ENCODE data around the gene STAG1. TPM values are rescaled to one million over a fixed set of nuclear protein-coding genes. Genes with fewer than 3 reads are reported as not detected.

The STAG1 gene
- total and polyA plus RNA-seq, 4 donors = 4.6 to 28.0 (median 16.6) TPM

DNA sequence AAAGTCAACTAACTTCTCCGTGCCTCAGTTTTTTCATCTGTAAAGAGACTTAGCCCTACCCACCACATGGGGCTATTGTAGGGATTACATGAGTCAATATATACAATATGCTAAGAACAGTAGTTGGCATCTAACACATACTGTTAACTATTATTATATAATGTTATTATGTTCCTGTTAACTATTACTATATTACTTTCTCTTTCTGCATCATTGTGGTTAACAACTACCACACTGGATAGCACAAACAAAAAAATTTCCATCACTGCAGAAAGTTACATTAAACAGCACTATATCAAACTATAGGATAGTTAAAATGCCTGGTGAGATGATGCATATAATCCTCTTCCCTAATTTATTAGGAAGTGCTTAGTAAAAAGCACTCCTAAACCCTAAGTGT is 23.7 kb downstream of the STAG1 start:
- Histone ChIP-seq H3K9me3 (ENCODE audit: control insufficient read depth in 4 of 4, low read length in 3 of 4) (no peaks in the 10 kb centered on the region), H3K9ac (ENCODE audit: low read depth in 1 of 2, low read length in 2 of 2) (no peak overlapping the region), H3K4me3 (ENCODE audit: low read depth in 1 of 3, low read length in 3 of 3) (no peak overlapping the region), H3K36me3 (ENCODE audit: control insufficient read depth in 4 of 4, insufficient read depth in 3 of 4, low read depth in 1 of 4, low read length in 3 of 4) (no peaks in the 10 kb centered on the region), H3K4me1 (ENCODE audit: control insufficient read depth in 4 of 4, insufficient read depth in 4 of 4, low read length in 3 of 4) (peaks cover 0 to 23% (median 10%) of the 10 kb centered on the region in 4 donors), H3K27ac (ENCODE audit: low read depth in 1 of 2, low read length in 2 of 2) (no peak overlapping the region), H3K27me3 (ENCODE audit: control insufficient read depth in 4 of 4, insufficient read depth in 4 of 4, low read length in 3 of 4) (no peaks in the 10 kb centered on the region)
- no peak for TF ChIP-seq FOXA2 (IDR thresholded peaks at IDR 0.05)
- no peak for TF ChIP-seq TAF1 (conservative IDR thresholded peaks at IDR 0.05)
- TF ChIP-seq HNF4A (conservative IDR thresholded peaks at IDR 0.05) = no peak
- TF ChIP-seq RXRA (IDR thresholded peaks at IDR 0.05) = no peak
- TF ChIP-seq, protein P1, sequence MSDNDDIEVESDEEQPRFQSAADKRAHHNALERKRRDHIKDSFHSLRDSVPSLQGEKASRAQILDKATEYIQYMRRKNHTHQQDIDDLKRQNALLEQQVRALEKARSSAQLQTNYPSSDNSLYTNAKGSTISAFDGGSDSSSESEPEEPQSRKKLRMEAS (IDR thresholded peaks at IDR 0.05) = no peak
- TF ChIP-seq HNF4G (IDR thresholded peaks at IDR 0.05) = no peak
- TF ChIP-seq, protein P2, sequence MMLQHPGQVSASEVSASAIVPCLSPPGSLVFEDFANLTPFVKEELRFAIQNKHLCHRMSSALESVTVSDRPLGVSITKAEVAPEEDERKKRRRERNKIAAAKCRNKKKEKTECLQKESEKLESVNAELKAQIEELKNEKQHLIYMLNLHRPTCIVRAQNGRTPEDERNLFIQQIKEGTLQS (IDR thresholded peaks at IDR 0.05) = no peak
- TF ChIP-seq, protein P3, sequence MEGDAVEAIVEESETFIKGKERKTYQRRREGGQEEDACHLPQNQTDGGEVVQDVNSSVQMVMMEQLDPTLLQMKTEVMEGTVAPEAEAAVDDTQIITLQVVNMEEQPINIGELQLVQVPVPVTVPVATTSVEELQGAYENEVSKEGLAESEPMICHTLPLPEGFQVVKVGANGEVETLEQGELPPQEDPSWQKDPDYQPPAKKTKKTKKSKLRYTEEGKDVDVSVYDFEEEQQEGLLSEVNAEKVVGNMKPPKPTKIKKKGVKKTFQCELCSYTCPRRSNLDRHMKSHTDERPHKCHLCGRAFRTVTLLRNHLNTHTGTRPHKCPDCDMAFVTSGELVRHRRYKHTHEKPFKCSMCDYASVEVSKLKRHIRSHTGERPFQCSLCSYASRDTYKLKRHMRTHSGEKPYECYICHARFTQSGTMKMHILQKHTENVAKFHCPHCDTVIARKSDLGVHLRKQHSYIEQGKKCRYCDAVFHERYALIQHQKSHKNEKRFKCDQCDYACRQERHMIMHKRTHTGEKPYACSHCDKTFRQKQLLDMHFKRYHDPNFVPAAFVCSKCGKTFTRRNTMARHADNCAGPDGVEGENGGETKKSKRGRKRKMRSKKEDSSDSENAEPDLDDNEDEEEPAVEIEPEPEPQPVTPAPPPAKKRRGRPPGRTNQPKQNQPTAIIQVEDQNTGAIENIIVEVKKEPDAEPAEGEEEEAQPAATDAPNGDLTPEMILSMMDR (IDR thresholded peaks at IDR 0.05; ENCODE audit: low read depth, low read length, missing input control) = no peak
- TF ChIP-seq, protein P4, sequence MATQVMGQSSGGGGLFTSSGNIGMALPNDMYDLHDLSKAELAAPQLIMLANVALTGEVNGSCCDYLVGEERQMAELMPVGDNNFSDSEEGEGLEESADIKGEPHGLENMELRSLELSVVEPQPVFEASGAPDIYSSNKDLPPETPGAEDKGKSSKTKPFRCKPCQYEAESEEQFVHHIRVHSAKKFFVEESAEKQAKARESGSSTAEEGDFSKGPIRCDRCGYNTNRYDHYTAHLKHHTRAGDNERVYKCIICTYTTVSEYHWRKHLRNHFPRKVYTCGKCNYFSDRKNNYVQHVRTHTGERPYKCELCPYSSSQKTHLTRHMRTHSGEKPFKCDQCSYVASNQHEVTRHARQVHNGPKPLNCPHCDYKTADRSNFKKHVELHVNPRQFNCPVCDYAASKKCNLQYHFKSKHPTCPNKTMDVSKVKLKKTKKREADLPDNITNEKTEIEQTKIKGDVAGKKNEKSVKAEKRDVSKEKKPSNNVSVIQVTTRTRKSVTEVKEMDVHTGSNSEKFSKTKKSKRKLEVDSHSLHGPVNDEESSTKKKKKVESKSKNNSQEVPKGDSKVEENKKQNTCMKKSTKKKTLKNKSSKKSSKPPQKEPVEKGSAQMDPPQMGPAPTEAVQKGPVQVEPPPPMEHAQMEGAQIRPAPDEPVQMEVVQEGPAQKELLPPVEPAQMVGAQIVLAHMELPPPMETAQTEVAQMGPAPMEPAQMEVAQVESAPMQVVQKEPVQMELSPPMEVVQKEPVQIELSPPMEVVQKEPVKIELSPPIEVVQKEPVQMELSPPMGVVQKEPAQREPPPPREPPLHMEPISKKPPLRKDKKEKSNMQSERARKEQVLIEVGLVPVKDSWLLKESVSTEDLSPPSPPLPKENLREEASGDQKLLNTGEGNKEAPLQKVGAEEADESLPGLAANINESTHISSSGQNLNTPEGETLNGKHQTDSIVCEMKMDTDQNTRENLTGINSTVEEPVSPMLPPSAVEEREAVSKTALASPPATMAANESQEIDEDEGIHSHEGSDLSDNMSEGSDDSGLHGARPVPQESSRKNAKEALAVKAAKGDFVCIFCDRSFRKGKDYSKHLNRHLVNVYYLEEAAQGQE (IDR thresholded peaks at IDR 0.05) = no peak
- TF ChIP-seq, protein P5, sequence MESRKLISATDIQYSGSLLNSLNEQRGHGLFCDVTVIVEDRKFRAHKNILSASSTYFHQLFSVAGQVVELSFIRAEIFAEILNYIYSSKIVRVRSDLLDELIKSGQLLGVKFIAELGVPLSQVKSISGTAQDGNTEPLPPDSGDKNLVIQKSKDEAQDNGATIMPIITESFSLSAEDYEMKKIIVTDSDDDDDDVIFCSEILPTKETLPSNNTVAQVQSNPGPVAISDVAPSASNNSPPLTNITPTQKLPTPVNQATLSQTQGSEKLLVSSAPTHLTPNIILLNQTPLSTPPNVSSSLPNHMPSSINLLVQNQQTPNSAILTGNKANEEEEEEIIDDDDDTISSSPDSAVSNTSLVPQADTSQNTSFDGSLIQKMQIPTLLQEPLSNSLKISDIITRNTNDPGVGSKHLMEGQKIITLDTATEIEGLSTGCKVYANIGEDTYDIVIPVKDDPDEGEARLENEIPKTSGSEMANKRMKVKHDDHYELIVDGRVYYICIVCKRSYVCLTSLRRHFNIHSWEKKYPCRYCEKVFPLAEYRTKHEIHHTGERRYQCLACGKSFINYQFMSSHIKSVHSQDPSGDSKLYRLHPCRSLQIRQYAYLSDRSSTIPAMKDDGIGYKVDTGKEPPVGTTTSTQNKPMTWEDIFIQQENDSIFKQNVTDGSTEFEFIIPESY (IDR thresholded peaks at IDR 0.05) = no peak
- TF ChIP-seq RAD21 (IDR thresholded peaks at IDR 0.05) = no peak
- no peak for DNase-seq (ENCODE audit: low spot score)
- 84% methylated on average over 1 of the region's 1 CpG for WGBS

DNA sequence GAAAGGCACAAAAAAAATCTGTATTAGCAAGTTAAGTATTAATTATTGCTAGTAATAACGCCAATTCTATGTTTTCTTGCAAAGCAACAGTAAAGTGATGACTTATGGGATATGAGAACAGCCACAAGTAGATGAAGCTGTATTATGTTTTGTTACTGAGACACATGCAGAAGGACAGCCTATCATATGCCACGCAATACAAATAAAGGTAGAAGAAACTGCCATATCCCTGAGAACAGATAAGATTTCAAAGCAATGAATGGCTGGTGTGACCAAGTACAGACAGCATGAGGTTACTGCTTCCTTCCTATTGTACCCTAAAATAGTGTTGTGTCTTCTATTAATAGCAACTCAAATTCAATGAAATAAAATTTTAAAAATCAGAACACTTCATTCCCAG is 26.7 kb downstream of the STAG1 start:
- H3K27me3 ChIP-seq (ENCODE audit: control insufficient read depth in 4 of 4, insufficient read depth in 4 of 4, low read length in 3 of 4) = no peaks in the 10 kb centered on the region
- 85% methylated on average over 2 of the region's 2 CpGs for WGBS
- no peak overlapping the region for H3K4me3 ChIP-seq (ENCODE audit: low read depth in 1 of 3, low read length in 3 of 3)
- no peaks in the 10 kb centered on the region for H3K9me3 ChIP-seq (ENCODE audit: control insufficient read depth in 4 of 4, low read length in 3 of 4)
- TF ChIP-seq, protein P1 (IDR thresholded peaks at IDR 0.05) = no peak
- TF ChIP-seq YY1 (IDR thresholded peaks at IDR 0.05) (no peak), FOXA2 (IDR thresholded peaks at IDR 0.05) (no peak), TAF1 (conservative IDR thresholded peaks at IDR 0.05) (no peak), NR2F2 (IDR thresholded peaks at IDR 0.05) (no peak), RXRA (IDR thresholded peaks at IDR 0.05) (no peak)
- TF ChIP-seq, protein P4 (IDR thresholded peaks at IDR 0.05) = no peak
- TF ChIP-seq, protein P3 (IDR thresholded peaks at IDR 0.05; ENCODE audit: low read depth, low read length, missing input control) = no peak
- no peak for DNase-seq (ENCODE audit: low spot score)
- no peak overlapping the region for H3K27ac ChIP-seq (ENCODE audit: low read depth in 1 of 2, low read length in 2 of 2)
- H3K36me3 ChIP-seq (ENCODE audit: control insufficient read depth in 4 of 4, insufficient read depth in 3 of 4, low read depth in 1 of 4, low read length in 3 of 4) = no peaks in the 10 kb centered on the region
- H3K9ac ChIP-seq (ENCODE audit: low read depth in 1 of 2, low read length in 2 of 2) = no peak overlapping the region
- peaks cover 0 to 8% (median 5%) of the 10 kb centered on the region in 4 donors for H3K4me1 ChIP-seq (ENCODE audit: control insufficient read depth in 4 of 4, insufficient read depth in 4 of 4, low read length in 3 of 4)
